Activated gamma-delta T cell treated with Interleukin-2 at 50 U/mL for 16 hours (primary cell): Measurements from ENCODE around the gene SLC7A11.

Source experiments
- DNase-seq: peaks from one replicate; pipeline ENCODE4 v3.0.0-alpha.2; 2020

Gene SLC7A11

GRCh38 chr4:138140879-138141278 is 101.3 kb downstream of the SLC7A11 start:
- no peak for DNase-seq

GRCh38 chr4:138138774-138139173 is 103.4 kb downstream of the SLC7A11 start:
- DNase-seq, result no peak

DNA sequence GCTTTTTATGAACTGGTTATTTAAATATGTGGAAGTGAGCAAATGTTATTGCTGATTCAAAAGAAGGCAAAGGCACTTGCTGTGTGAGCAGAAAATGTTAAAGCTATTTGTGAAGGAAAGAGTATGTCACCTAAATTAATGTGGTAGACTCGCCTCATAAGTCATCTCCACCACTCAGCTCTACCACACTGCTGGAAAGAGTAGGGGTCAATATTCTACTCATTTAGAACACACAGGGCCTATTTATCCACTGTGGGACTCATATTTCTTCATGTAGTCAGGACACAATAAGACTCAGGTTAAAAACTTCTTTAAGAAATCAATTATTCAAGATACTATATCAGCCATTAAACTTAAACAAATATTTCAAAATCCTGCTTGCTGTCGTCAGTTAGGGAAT is 106.5 kb downstream of the SLC7A11 start:
- DNase-seq, result no peak

DNA sequence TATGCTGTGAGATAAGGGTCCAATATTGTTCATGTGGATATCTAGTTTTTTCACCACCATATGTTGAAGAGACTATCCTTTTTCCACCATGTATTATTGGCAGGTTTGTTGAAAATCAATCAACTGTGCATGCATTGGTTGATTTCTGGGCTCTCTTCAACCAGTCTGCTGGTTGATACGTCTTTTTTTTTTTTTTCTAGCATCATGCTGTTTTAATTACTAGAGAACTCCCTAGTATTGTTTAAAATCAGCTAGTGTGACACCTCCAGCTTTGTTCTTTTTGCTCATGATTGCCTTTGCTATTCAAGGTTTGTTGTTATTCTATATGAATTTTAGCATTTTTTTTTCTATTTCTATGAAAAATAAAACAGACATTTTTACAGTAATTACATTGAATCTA is 123.9 kb downstream of the SLC7A11 start:
- DNase-seq, result no peak

GRCh38 chr4:138115053-138115452 is 127.1 kb downstream of the SLC7A11 start:
- DNase-seq, result no peak

DNA sequence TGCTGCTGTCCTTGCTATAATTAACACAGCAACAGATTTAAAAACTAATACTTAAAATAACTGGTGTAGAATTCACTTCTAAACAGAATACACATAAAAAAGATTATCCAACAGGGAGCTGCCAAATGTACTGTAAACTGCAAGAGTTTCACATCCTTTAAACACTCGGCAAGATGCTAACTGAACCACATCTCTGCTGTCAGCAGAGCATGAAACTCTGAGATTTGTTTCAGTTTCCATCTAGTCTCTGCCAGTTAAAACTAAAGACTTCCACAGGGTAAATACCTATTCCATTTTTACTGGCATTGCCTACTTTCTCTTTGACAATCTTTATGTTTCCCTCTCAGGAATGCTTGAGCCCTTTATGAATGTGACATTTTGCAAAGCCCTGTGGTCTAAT is 127.7 kb downstream of the SLC7A11 start:
- no peak for DNase-seq
